HepG2 (cell line): Measurements from ENCODE around the gene CLIC5. TPM values are rescaled to one million over a fixed set of nuclear protein-coding genes. Genes with fewer than 3 reads are reported as not detected.

ENCODE experiments used
- ATAC-seq: fragments of 200-7000 bp; cut with Tn5 transposase; 3 replicates; pipeline ENCODE4 v1.9.1; 2020; ENCODE audit warnings: mild to moderate bottlenecking, moderate library complexity
- BruUV-seq: library from RNA; stranded (reverse); fragments of 400-500 nt; replicated peaks from 2 replicates; lab custom pipeline; 2021; lab: Mats Ljungman, UMichigan
- CTCF ChIA-PET: fragments of 300-600 bp; formaldehyde crosslinking; extraction: SDS; loops from one replicate; lab custom pipeline; 2021; ENCODE audit warnings: low total read pairs, inconsistent platforms, low intra/inter-chr PET ratio; lab: Yijun Ruan, JAX
- POLR2A ChIA-PET: fragments of 350-600 bp; sonication (Branson Sonifier 250); formaldehyde crosslinking; loops from one replicate; lab custom pipeline; 2020; ENCODE audit warnings: antibody characterized with exemption, inconsistent platforms; lab: Yijun Ruan, JAX
- DNase-seq: peaks from one replicate; pipeline ENCODE4 v3.0.0-alpha.2; 2015; ENCODE audit warnings: low spot score
- FAIRE-seq: peaks from 3 replicates; lab custom pipeline; 2011; peaks lifted over from hg19 to GRCh38; lab: Jason Lieb, UNC
- H2AFZ ChIP-seq: one replicate; pipeline ENCODE4 v1.6.1; 2011; ENCODE audit warnings: low read length, inconsistent platforms
- H3K27ac ChIP-seq: fragments of 300-600 bp; 3 replicates; pipeline ENCODE4 v1.8.0; 2011; ENCODE audit warnings: mixed run types, mild to moderate bottlenecking, mixed read lengths, low read length, inconsistent platforms; ENCODE audit not compliant: insufficient read depth; ENCODE audit errors: extremely low read length
- H3K27me3 ChIP-seq, 2 experiments: fragments of 200-600 bp in 1 of 2; 2 replicates in 1 of 2; 3 replicates in 1 of 2; pipeline versions ENCODE4 v1.6.0 to v1.8.0; 2011; ENCODE audit warnings: low read length in 2 of 2, mild to moderate bottlenecking in 2 of 2, moderate library complexity in 2 of 2, inconsistent platforms in 1 of 2; ENCODE audit not compliant: insufficient read depth in 2 of 2, control insufficient read depth in 1 of 2
- H3K36me3 ChIP-seq, 2 experiments: fragments of 200-600 bp in 1 of 2; replicated peaks in 1 of 2; 2 replicates in 1 of 2; 3 replicates in 1 of 2; pipeline versions ENCODE4 v1.5.1 to v1.8.0; 2011; ENCODE audit warnings: low read length in 2 of 2, inconsistent platforms in 1 of 2; ENCODE audit not compliant: insufficient read depth in 2 of 2, control insufficient read depth in 1 of 2
- H3K4me1 ChIP-seq: 2 replicates; pipeline ENCODE4 v1.5.1; 2012; ENCODE audit warnings: low read length, inconsistent platforms; ENCODE audit not compliant: insufficient read depth
- H3K4me2 ChIP-seq: 2 replicates; pipeline ENCODE4 v1.6.0; 2011; ENCODE audit warnings: low read depth, low read length, inconsistent platforms
- H3K4me3 ChIP-seq, 3 experiments: fragments of 200-600 bp in 1 of 3; sonication (generic), shearing (Covaris generic) in 1 of 3; replicated peaks in 1 of 3; 2 replicates each; pipeline ENCODE4 v1.5.1; 2011 to 2016; ENCODE audit warnings: low read length in 3 of 3, inconsistent platforms in 2 of 3, low read depth in 2 of 3, mild to moderate bottlenecking in 2 of 3, control low read depth in 1 of 3, mixed read lengths in 1 of 3; ENCODE audit not compliant: insufficient read depth in 1 of 3
- H3K79me2 ChIP-seq: one replicate; pipeline ENCODE4 v1.6.1; 2011; ENCODE audit warnings: low read length, inconsistent platforms; ENCODE audit not compliant: insufficient read depth
- H3K9ac ChIP-seq: 2 replicates; pipeline ENCODE4 v1.6.0; 2011; ENCODE audit warnings: mild to moderate bottlenecking, low read depth, low read length, inconsistent platforms; ENCODE audit not compliant: insufficient read depth
- H3K9me3 ChIP-seq: 2 replicates; pipeline ENCODE4 v1.5.1; 2012; ENCODE audit warnings: mild to moderate bottlenecking, low read length
- H4K20me1 ChIP-seq: 2 replicates; pipeline ENCODE4 v1.6.0; 2011; ENCODE audit warnings: inconsistent platforms, mild to moderate bottlenecking, low read length, moderate library complexity; ENCODE audit not compliant: insufficient read depth
- ARID3A ChIP-seq: IDR thresholded peaks from 2 replicates; pipeline ENCODE4 v1.6.1; 2012; ENCODE audit warnings: low read depth, low read length, improper control_type of control experiment
- ELF4 ChIP-seq: sonication (generic); formaldehyde crosslinking; IDR thresholded peaks from 2 replicates; pipeline ENCODE4 v1.5.0; 2020; ENCODE audit warnings: missing genetic modification reagents, mild to moderate bottlenecking, moderate library complexity, borderline replicate concordance
- HMGXB4 ChIP-seq, 2 experiments: sonication (generic) in 1 of 2; formaldehyde crosslinking in 1 of 2; IDR thresholded peaks; 2 replicates each; pipeline versions ENCODE4 v1.4.0 to v1.6.1; 2018 to 2020; ENCODE audit warnings: missing genetic modification reagents in 2 of 2, borderline replicate concordance in 1 of 2, low read depth in 1 of 2, mild to moderate bottlenecking in 1 of 2, missing biosample characterization in 1 of 2
- KLF15 ChIP-seq: sonication (generic); formaldehyde crosslinking; IDR thresholded peaks from 2 replicates; pipeline ENCODE4 v1.8.1; 2023; ENCODE audit warnings: borderline replicate concordance, mild to moderate bottlenecking, inconsistent platforms, missing genetic modification reagents, mixed read lengths
- KLF9 ChIP-seq: IDR thresholded peaks from 2 replicates; pipeline ENCODE4 v1.6.1; 2016; ENCODE audit warnings: low read depth
- LRRFIP1 ChIP-seq: sonication (generic); formaldehyde crosslinking; conservative IDR thresholded peaks from 2 replicates; pipeline ENCODE4 v1.4.0; 2020; ENCODE audit warnings: missing genetic modification reagents
- MTA3 ChIP-seq: sonication (generic); formaldehyde crosslinking; IDR thresholded peaks from 2 replicates; pipeline ENCODE4 v1.4.0; 2020; ENCODE audit warnings: missing genetic modification reagents
- PITX1 ChIP-seq: sonication (generic); formaldehyde crosslinking; IDR thresholded peaks from 2 replicates; pipeline ENCODE4 v1.5.1; 2020; ENCODE audit warnings: mild to moderate bottlenecking, missing genetic modification reagents
- SP4 ChIP-seq: sonication (generic); formaldehyde crosslinking; IDR thresholded peaks from 2 replicates; pipeline ENCODE4 v1.8.1; 2023; ENCODE audit warnings: mild to moderate bottlenecking, missing genetic modification reagents
- TCF7L2 ChIP-seq: IDR thresholded peaks from 2 replicates; pipeline ENCODE4 v1.6.1; 2011; ENCODE audit warnings: mild to moderate bottlenecking, low read depth, low read length, moderate library complexity
- ZNF230 ChIP-seq: sonication (generic); formaldehyde crosslinking; IDR thresholded peaks from 2 replicates; pipeline ENCODE4 v1.4.0; 2020; ENCODE audit warnings: mild to moderate bottlenecking, missing genetic modification reagents
- ZNF3 ChIP-seq: IDR thresholded peaks from 2 replicates; pipeline ENCODE4 v1.7.0; 2017; ENCODE audit warnings: inconsistent platforms
- ZNF512B ChIP-seq: sonication (generic); formaldehyde crosslinking; IDR thresholded peaks from 2 replicates; pipeline ENCODE4 v1.5.1; 2020; ENCODE audit warnings: missing genetic modification reagents, mild to moderate bottlenecking, borderline replicate concordance
- ZNF614 ChIP-seq: IDR thresholded peaks from 2 replicates; pipeline ENCODE4 v1.6.1; 2018; ENCODE audit warnings: missing biosample characterization, missing genetic modification reagents, inconsistent platforms, borderline replicate concordance
- WGBS: methylation state at CpG from one replicate; pipeline ENCODE4 v1.1.6; 2017; ENCODE audit warnings: low lambda C conversion rate; 5-methylcytosine and 5-hydroxymethylcytosine counted together
- in situ Hi-C: cut with HindIII; loops from 2 replicates; pipeline ENCODE4 v1.10.0; 2017; ENCODE audit warnings: low pct_unique_long_range_greater_than_20kb; ENCODE audit not compliant: extremely low pct_ligation_motif_present
- intact Hi-C: fragments of 100-400 bp; cut with micrococcal nuclease; formaldehyde crosslinking; loops from one replicate; pipeline ENCODE4 v1.10.0; 2022; ENCODE audit not compliant: unreplicated experiment
- polyA plus RNA-seq, 8 experiments: library from polyadenylated mRNA; depleted of rRNA in 3 of 8; stranded (reverse) in 7 of 8; unstranded in 1 of 8; fragments of >200 nt; fragmentation: Illumina TruSeq in 4 of 8; extraction: Trizol in 4 of 8; gene quantifications; 2 replicates each; pipeline versions ENCODE4 v1.2.1 to v1.2.3, GENCODE V29; 2011 to 2016; ENCODE audit warnings: low read depth in 4 of 8, missing spikeins in 1 of 8, mixed read lengths in 1 of 8; ENCODE audit not compliant: insufficient read depth in 1 of 8
- total RNA-seq, 5 experiments: library from RNA; depleted of rRNA; stranded (reverse); fragments of >200 nt; fragmentation: Illumina TruSeq; extraction: Trizol; gene quantifications; 2 replicates each; pipeline ENCODE4 v1.2.3, GENCODE V29; 2016; ENCODE audit warnings: low read depth in 1 of 5

The CLIC5 gene
- total and polyA plus RNA-seq, 2 of the 13 experiments (the other 11 are each of a cell fraction or from before 2014, with no cell fraction given), result not detected

- Histone ChIP-seq H3K27me3 (no peaks in the 10 kb centered on the region), H3K4me1 (no peaks in the 10 kb centered on the region), H3K4me2 (no peak overlapping the region), H3K9me3 (no peaks in the 10 kb centered on the region), H3K4me3 (no peak overlapping the region), H4K20me1 (no peaks in the 10 kb centered on the region), H3K79me2 (no peaks in the 10 kb centered on the region), H2AFZ (no peak overlapping the region)
- in situ Hi-C loops (no loop called here), intact Hi-C loops (no loop called here)
- no TSS peak for BruUV-seq
- CTCF ChIA-PET, result no interaction called here
- 3% methylated on average over 1 of the region's 1 CpG for WGBS
- FAIRE-seq (no peak), ATAC-seq (no peak), DNase-seq (no peak)
- TF ChIP-seq PITX1 (CRISPR knock-in tag), result no peak
- TF ChIP-seq ZNF512B, result no peak
- TF ChIP-seq ZNF230, result no peak
- no peak for TF ChIP-seq KLF15 (CRISPR knock-in tag)
- no peak for TF ChIP-seq LRRFIP1 (CRISPR knock-in tag)
- TF ChIP-seq ZNF3 (CRISPR knock-in tag), result no peak
- no peak for TF ChIP-seq TCF7L2
- no peak for TF ChIP-seq ELF4 (CRISPR knock-in tag)
- no peak for TF ChIP-seq SP4 (CRISPR knock-in tag)
- TF ChIP-seq MTA3 (CRISPR knock-in tag), result no peak
- TF ChIP-seq ARID3A, result no peak
- no peak for TF ChIP-seq ZNF614 (CRISPR knock-in tag)
- TF ChIP-seq HMGXB4 (CRISPR knock-in tag; IDR thresholded peaks at IDR 0.05; ENCODE audit: borderline replicate concordance in 1 of 2, low read depth in 1 of 2), result no peak
- no peak for TF ChIP-seq KLF9 (CRISPR knock-in tag)
- TF ChIP-seq, all 625 proteins: peak for 0
- no peaks in the 10 kb centered on the region for H3K36me3 ChIP-seq
- POLR2A ChIA-PET, result no interaction called here
- H3K27ac ChIP-seq, result no peak overlapping the region
- no peak overlapping the region for H3K9ac ChIP-seq
These were observed 8.6 kb upstream of the CLIC5 start for GRCh38 chr6:46024124-46024769.
